WTC11 (cell line): ENCODE results near the gene C2orf76. TPM values are rescaled to one million over a fixed set of nuclear protein-coding genes. Genes with fewer than 3 reads are reported as not detected.

Experiments used
- ATAC-seq: fragments of 200-7000 bp; cut with Tn5 transposase; 2 replicates; pipeline ENCODE4 v1.10.0; 2021; ENCODE audit warnings: mild to moderate bottlenecking, moderate library complexity
- CTCF ChIA-PET: fragments of 300-600 bp; sonication (Branson Sonifier 250); formaldehyde crosslinking; loops from one replicate; lab custom pipeline; 2021; ENCODE audit warnings: antibody characterized with exemption; lab: Charles Lee
- POLR2A ChIA-PET: fragments of 350-600 bp; sonication (Branson Sonifier 250); formaldehyde crosslinking; loops from one replicate; lab custom pipeline; 2021; ENCODE audit warnings: antibody characterized with exemption; lab: Charles Lee
- DNase-seq: peaks from one replicate; pipeline ENCODE4 v3.0.0; 2021; ENCODE audit warnings: low spot score
- H3K27ac Mint-ChIP-seq: 2 replicates; pipeline ENCODE4 v1.8.0; 2021; ENCODE audit warnings: mixed read lengths
- H3K27me3 Mint-ChIP-seq: 2 replicates; pipeline ENCODE4 v1.8.0; 2021; ENCODE audit warnings: low read depth, mild to moderate bottlenecking, moderate library complexity, mixed read lengths
- H3K36me3 Mint-ChIP-seq: 2 replicates; pipeline ENCODE4 v1.8.0; 2021; ENCODE audit warnings: mixed read lengths
- H3K4me1 Mint-ChIP-seq: 2 replicates; pipeline ENCODE4 v1.8.0; 2022; ENCODE audit warnings: mixed read lengths
- H3K4me3 Mint-ChIP-seq: 2 replicates; pipeline ENCODE4 v1.8.0; 2021; ENCODE audit warnings: mild to moderate bottlenecking, moderate library complexity, mixed read lengths
- H3K9me3 Mint-ChIP-seq: 2 replicates; pipeline ENCODE4 v1.8.0; 2021; ENCODE audit warnings: mixed read lengths
- ARID4B ChIP-seq: sonication (generic); formaldehyde crosslinking; IDR thresholded peaks from 2 replicates; pipeline ENCODE4 v1.8.0; 2023; ENCODE audit warnings: missing genetic modification reagents, mild to moderate bottlenecking, borderline replicate concordance
- CBFB ChIP-seq: sonication (generic); formaldehyde crosslinking; IDR thresholded peaks from 2 replicates; pipeline ENCODE4 v1.8.1; 2022; ENCODE audit warnings: mild to moderate bottlenecking, low read depth, missing genetic modification reagents
- CDX4 ChIP-seq: fragments of 250-450 bp; sonication (Bioruptor Pico); IDR thresholded peaks from 2 replicates; pipeline ENCODE4 v1.9.0; 2021; ENCODE audit warnings: moderate library complexity, mild to moderate bottlenecking, inconsistent platforms, borderline replicate concordance
- CTCF ChIP-seq: fragments of 200-600 bp; IDR thresholded peaks from 2 replicates; pipeline ENCODE4 v1.8.0; 2022; ENCODE audit warnings: antibody characterized with exemption
- GRHL2 ChIP-seq: fragments of 250-450 bp; sonication (Bioruptor Pico); IDR thresholded peaks from 2 replicates; pipeline ENCODE4 v1.8.0; 2022; ENCODE audit warnings: mild to moderate bottlenecking, moderate library complexity; ENCODE audit not compliant: insufficient replicate concordance, severe bottlenecking
- NFE2L1 ChIP-seq: sonication (generic); formaldehyde crosslinking; IDR thresholded peaks from 2 replicates; pipeline ENCODE4 v1.8.1; 2023; ENCODE audit warnings: missing genetic modification reagents
- NR3C1 ChIP-seq: sonication (generic); formaldehyde crosslinking; conservative IDR thresholded peaks from 2 replicates; pipeline ENCODE4 v1.8.1; 2023; ENCODE audit warnings: low read depth, mild to moderate bottlenecking, missing genetic modification reagents
- OVOL2 ChIP-seq: fragments of 250-450 bp; sonication (Bioruptor Pico); IDR thresholded peaks from 2 replicates; pipeline ENCODE4 v1.9.0; 2021; ENCODE audit warnings: mild to moderate bottlenecking, borderline replicate concordance
- PRDM15 ChIP-seq: sonication (generic); formaldehyde crosslinking; IDR thresholded peaks from 2 replicates; pipeline ENCODE4 v1.8.0; 2022; ENCODE audit warnings: missing genetic modification reagents
- PREB ChIP-seq: sonication (generic); formaldehyde crosslinking; IDR thresholded peaks from 2 replicates; pipeline ENCODE4 v1.8.1; 2022; ENCODE audit warnings: mild to moderate bottlenecking, missing genetic modification reagents, moderate library complexity, borderline replicate concordance
- SMAD3 ChIP-seq: sonication (generic); formaldehyde crosslinking; IDR thresholded peaks from 2 replicates; pipeline ENCODE4 v1.8.0; 2022; ENCODE audit warnings: missing genetic modification reagents, mild to moderate bottlenecking, borderline replicate concordance
- ZMAT4 ChIP-seq: fragments of 250-450 bp; sonication (Bioruptor Pico); IDR thresholded peaks from 2 replicates; pipeline ENCODE4 v1.9.0; 2021; ENCODE audit warnings: mild to moderate bottlenecking
- ZNF396 ChIP-seq: fragments of 250-450 bp; sonication (Bioruptor Pico); IDR thresholded peaks from 2 replicates; pipeline ENCODE4 v1.8.0; 2021; ENCODE audit warnings: mild to moderate bottlenecking, moderate library complexity, borderline replicate concordance
- ZNF425 ChIP-seq: fragments of 250-450 bp; sonication (Bioruptor Pico); conservative IDR thresholded peaks from 2 replicates; pipeline ENCODE4 v1.9.0; 2021; ENCODE audit warnings: mild to moderate bottlenecking
- total RNA-seq: library from RNA; stranded (reverse); gene quantifications from 3 replicates; pipeline ENCODE4 v1.2.3, GENCODE V29; 2021

Gene C2orf76
- total RNA-seq, 1 experiment from 2014 or later: 4.4 TPM

GRCh38 chr2:119338826-119339561 lies 27.6 kb downstream of the C2orf76 start (continued):
- no peak for TF ChIP-seq ARID4B

GRCh38 chr2:119338272-119338671 lies 28.4 kb downstream of the C2orf76 start:
- POLR2A ChIA-PET: no interaction called here
- Mint-ChIP-seq H3K27me3 (no peaks in the 10 kb centered on the region), H3K4me3 (no peak overlapping the region), H3K4me1 (no peaks in the 10 kb centered on the region), H3K27ac (no peak overlapping the region; the same call in 1 of the 2 replicates), H3K36me3 (no peaks in the 10 kb centered on the region), H3K9me3 (no peaks in the 10 kb centered on the region)
- ATAC-seq: no peak
- CTCF ChIA-PET: no interaction called here
- DNase-seq: no peak
- no peak for TF ChIP-seq ZMAT4
- no peak for TF ChIP-seq PREB (CRISPR knock-in tag)

GRCh38 chr2:119337749-119338148 lies 28.9 kb downstream of the C2orf76 start:
- no peak for ATAC-seq
- no peak overlapping the region for H3K4me3 Mint-ChIP-seq
- TF ChIP-seq CBFB (CRISPR knock-in tag) (no peak), NR3C1 (CRISPR knock-in tag) (no peak), GRHL2 (no peak), OVOL2 (CRISPR knock-in tag) (no peak), SMAD3 (CRISPR knock-in tag) (no peak), NFE2L1 (no peak), PRDM15 (CRISPR knock-in tag) (no peak), ZNF425 (no peak), CTCF (no peak), ZNF396 (CRISPR knock-in tag) (no peak), CDX4 (CRISPR knock-in tag) (no peak)
- no peaks in the 10 kb centered on the region for H3K9me3 Mint-ChIP-seq
- no peak overlapping the region for H3K27ac Mint-ChIP-seq
- no peaks in the 10 kb centered on the region for H3K4me1 Mint-ChIP-seq
- ChIA-PET CTCF (no interaction called here), POLR2A (no interaction called here)
- no peaks in the 10 kb centered on the region for H3K36me3 Mint-ChIP-seq
- H3K27me3 Mint-ChIP-seq: no peaks in the 10 kb centered on the region
- no peak for DNase-seq
